ENCODE results near the gene CHSY1.

- TF ChIP-seq CTCF (IDR thresholded peaks at IDR 0.05) (no peak), POLR2A (IDR thresholded peaks at IDR 0.05) (no peak)
These were observed 73.4 kb downstream of the CHSY1 start for GRCh38 chr15:101178479-101178878.

Data from uterus (tissue), 2 donors.